Fibroblast of skin of left biceps (primary cell): Measurements from ENCODE around the gene SEMA3D.

ENCODE experiments used
- DNase-seq, 2 experiments: peaks; one replicate each; pipeline ENCODE4 v3.0.0-alpha.2; 2013; ENCODE audit warnings: low read depth in 2 of 2

Gene SEMA3D

DNA sequence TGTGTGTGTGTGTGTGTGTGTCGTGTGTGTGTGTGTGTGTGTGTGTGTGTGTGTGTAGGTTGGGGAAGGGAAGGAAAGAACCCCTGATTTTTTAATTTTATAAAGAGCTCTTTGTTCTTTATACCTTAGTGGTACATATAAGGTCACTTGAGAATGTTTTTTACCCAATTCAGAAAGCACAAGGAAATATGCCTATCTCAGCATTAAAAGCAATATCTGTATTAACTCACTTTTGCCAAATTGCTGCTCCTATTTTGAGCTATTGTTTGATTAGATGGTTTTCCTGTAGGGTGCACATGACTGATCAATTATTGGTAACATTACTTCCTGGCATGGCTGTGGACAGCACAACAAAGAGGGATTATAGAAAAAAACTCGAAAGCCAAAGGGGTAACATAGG, 60.5 kb downstream of the SEMA3D start:
- DNase-seq, result no peak

DNA sequence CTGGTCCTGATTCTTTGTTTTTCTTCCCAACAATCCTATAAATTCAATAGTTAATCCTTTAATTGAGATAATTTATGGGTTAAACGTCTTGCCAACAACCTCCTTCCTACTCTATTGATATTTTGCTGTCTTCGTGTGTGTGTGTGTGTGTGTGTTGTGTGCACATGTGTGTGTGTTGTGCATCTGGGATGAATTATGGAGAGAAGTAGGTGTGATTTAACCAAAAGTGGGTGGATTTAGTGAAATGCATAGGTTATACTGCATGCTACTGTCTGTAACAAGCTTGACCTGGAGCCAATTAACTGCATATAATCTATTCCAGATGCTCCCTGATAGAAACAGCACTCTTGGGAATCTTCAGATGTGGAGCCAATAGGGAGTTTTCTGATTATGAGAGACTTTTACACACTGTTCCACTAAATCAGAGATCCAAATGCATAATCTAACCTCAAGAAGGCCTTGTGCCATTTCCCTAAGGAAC, 61.2 kb downstream of the SEMA3D start:
- DNase-seq, result peak; percentile 91 to 95

- DNase-seq, result no peak
These were observed 61.7 kb downstream of the SEMA3D start for GRCh38 chr7:85125176-85125575.

DNA sequence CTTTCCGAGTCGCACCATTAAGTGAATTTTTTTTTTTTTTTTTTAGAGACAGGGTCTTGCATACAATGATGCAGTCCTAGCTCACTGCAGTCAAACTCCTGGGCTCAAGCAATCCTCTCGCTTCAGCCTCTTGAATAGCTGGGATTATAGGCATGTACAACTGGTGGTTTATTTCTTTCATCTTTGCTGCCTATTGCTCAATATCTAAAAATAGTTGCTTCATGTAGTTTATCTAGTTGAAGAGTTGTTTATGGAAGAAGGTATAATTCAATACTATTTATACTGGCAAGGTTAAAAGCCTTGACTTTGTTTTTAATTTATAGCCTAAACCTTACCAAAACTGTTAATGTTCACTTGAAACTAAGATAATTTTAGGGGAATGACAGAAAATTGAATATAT, 66.9 kb downstream of the SEMA3D start:
- no peak for DNase-seq

GRCh38 chr7:85115862-85116261, 71.0 kb downstream of the SEMA3D start:
- DNase-seq, result no peak

- no peak for DNase-seq
These were observed 71.8 kb downstream of the SEMA3D start for GRCh38 chr7:85115006-85115405.

DNA sequence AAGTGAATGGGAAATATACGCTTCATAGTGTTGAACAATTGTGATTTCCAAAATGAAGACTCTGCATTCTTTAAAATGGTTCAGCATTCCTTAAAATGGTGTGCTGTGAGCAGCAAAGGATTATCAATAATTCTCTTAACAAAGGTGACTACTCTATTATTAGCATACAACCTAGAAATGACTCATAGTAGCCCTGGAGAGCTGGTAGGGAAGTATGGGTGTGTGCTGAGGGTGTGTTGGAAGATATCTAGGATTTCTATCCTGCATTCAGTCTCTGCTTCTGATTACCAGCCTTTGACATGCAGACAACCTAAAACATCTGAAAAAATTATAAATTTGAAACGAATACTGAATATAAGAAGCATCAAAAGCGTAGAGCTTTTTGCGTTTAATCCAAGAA, 72.5 kb downstream of the SEMA3D start:
- DNase-seq, result no peak

GRCh38 chr7:85111761-85112160, 75.1 kb downstream of the SEMA3D start:
- DNase-seq, result peak in 1 of 2 experiments; percentile 21

DNA sequence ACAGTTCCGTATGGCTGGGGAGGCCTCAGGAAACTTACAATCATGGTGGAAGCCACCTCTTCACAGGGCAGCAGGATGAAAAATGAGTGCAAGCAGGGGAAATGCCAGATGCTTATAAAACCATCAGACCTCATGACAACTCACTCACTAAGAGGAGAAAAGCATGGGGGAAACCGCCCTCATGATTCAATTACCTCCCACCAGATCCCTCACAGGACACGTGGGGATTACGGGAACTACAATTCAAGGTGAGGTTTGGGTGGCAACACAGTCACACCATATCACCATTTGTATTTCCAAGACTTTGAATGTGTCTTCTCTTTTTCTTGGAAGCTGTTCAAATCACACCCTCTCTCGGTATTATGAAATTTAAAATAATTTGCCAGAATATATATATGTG, 80.1 kb downstream of the SEMA3D start:
- DNase-seq, result no peak

GRCh38 chr7:85104432-85105205, 82.2 kb downstream of the SEMA3D start:
- DNase-seq, result peak in 1 of 2 experiments; percentile 14

DNA sequence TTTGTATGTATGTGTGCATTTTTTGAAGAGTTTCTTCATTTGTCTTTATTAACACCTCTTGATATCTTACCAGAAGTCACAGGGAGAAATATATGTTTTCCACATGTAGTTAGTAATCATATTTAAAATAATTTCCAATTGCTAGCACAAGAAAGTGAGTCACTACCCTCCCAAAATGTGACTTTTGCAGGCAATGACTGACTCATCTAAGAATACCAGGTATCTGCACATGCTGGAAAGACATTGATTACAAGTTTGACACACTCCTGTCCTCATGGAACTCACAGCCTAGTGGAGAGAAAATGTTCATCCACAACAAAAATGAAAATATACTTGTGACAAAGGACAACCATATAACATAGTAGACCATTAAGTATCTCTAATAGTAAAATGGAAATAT, 82.9 kb downstream of the SEMA3D start:
- no peak for DNase-seq

DNA sequence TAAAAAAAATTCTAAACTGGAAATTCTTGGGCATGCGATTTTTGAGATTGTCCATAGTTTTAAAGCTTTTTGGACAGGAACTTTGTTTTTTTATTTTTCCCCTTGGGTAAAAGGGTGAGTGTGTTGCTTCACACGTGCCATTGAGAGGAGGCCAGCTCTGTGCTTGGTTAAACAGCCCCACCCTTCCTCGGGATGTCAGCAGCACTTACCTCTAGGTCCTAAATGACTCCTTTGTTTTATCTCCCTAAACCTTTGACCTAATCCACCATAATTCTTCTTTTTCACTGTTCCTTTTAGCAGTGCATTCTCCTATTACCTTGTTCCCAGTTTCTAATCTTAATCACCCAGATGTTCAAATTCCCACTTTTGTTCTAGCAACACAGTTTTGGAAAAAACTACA, 83.5 kb downstream of the SEMA3D start:
- no peak for DNase-seq

- DNase-seq, result peak in 1 of 2 experiments; percentile 32
These were observed 84.0 kb downstream of the SEMA3D start for GRCh38 chr7:85102813-85103350.

GRCh38 chr7:85101347-85101746, 85.5 kb downstream of the SEMA3D start:
- no peak for DNase-seq

DNA sequence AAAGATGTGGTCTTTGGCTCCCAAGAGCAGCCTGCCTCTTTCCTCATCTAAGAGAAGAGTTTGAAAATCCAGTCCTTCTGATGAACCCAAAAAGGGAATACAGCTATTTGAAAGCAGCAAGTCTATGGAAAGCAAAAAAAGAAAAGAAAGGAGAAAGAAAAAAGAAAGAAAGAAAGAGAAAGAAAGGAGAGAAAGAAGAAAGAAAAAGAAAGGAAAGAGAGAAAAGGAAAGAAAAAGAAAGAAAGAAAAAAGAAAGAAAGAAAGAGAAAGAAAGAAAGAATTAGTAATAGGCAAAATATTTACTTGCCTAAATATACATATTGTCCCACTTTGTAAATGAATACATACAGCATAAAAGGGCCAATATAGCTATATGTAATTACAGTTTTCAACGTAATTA, 89.0 kb downstream of the SEMA3D start:
- DNase-seq, result no peak

DNA sequence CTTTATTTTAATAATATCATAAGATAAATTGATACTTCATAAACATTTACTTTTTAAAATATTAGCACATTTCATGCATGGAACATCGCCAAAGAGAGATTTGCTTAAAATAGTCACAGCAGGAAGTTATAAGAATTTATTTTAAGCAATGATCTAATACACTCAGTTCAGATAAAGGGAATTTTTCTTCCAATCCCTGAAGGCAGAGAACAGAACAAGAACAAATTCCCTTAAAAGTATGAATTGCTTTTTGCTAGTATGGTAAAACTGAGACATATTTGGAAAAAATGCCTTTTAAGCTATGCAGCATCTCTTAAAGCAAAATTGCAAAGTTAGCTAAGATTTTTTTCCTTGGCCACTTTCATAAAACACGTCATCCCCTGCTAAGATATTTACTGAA, 91.0 kb downstream of the SEMA3D start:
- DNase-seq, result peak in 1 of 2 experiments; percentile 8

DNA sequence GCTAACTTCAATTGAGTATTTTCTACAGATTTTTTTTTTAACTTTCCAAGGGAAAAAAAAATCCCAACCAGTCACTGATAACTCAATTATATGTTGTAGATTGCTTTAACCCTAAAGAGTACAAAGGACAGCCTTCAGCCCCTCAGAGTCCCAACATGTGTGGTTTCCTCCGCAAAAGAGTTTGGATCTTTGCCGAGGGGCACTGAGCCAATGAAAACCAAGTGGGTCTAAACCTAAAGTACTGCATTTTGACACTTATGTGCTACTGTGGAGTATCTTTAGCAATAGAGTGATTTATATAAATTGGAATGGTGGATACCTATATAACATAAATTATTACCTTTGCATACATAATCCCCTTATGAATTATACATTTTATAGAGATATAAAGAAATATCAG, 91.5 kb downstream of the SEMA3D start:
- no peak for DNase-seq

GRCh38 chr7:85094046-85094725, 92.7 kb downstream of the SEMA3D start:
- DNase-seq, result no peak

DNA sequence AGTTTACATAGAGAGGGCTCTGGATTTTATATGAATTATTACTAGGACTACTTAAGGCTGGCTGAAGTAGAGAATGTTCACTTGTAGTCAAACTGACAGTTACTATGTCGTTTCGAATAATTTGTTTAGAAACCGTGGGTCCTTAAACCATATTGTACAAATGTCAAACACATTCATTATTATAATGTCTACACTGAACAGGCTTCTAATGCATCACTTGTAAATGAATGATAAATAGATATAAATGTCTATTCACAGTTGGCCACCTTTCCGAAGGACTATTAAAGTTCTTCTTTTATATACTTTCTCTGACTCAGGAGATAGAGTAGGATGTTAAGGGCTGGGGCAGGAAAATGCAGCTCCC, 95.3 kb downstream of the SEMA3D start:
- no peak for DNase-seq

DNA sequence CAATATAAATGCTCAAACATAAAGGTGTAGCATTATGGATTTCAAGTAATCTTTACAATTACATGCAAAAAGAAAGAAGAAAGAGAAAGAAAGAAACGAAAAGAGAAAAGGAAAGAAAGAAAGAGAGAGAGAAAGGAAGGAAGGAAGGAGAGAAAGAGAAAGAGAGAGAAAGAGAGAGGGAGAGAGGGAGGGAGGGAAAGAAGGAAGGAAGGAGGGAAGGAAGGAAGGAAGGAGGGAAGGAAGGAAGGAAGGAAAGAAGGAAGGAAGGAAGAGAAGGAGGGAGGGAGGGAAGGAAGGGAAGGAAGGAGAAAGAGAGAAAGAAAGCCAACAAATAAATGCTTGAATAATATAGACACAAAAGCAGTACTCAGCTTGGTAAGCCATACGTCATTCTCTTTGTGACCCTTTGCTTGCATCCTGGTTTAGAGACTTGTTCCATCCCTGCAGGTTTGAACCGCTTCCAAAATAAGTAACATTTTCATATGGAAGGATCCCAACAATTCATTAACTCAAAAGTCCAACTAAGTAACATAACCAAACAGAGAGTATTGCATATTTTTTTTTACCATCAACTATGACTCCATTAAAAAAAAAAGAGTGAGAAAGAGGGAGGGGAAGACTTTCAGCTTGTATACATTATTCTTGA, 95.8 kb downstream of the SEMA3D start:
- no peak for DNase-seq

GRCh38 chr7:85090143-85090542, 96.7 kb downstream of the SEMA3D start:
- no peak for DNase-seq

- no peak for DNase-seq
These were observed 105.0 kb downstream of the SEMA3D start for GRCh38 chr7:85081846-85082245.

- DNase-seq, result no peak
These were observed 105.5 kb downstream of the SEMA3D start for GRCh38 chr7:85081392-85081791.
